Tibial artery (tissue), 4 donors: ENCODE data around the gene DHPS.
"Not testable (repeated sequence)": the region's sequence is repeated elsewhere in the genome, so short reads cannot be mapped to it uniquely, and the experiment has no call there.

Experiments used
- DNase-seq, 2 donors: peaks; one replicate each; pipeline ENCODE4 v3.0.0-alpha.2; 2019
- H3K27ac ChIP-seq, 2 donors: fragments of 200-600 bp; sonication (generic) in 1 of 2; 1 replicate in 1 of 2; 2 replicates in 1 of 2; pipeline ENCODE4 v1.5.1; 2018 to 2019; ENCODE audit warnings: mild to moderate bottlenecking in 1 of 2
- H3K27me3 ChIP-seq, 2 donors: fragments of 200-600 bp; sonication (generic) in 1 of 2; one replicate each; pipeline versions ENCODE4 v1.5.1 to v1.6.0; 2016 to 2019
- H3K36me3 ChIP-seq, 3 donors: fragments of 200-600 bp; sonication (generic) in 2 of 3; one replicate each; pipeline ENCODE4 v1.5.1; 2016 to 2019; ENCODE audit warnings: mild to moderate bottlenecking in 2 of 3
- H3K4me1 ChIP-seq, 4 donors: fragments of 200-600 bp; sonication (generic) in 2 of 4; 1 replicate in 3 of 4; 2 replicates in 1 of 4; pipeline ENCODE4 v1.5.1; 2016 to 2019
- H3K4me3 ChIP-seq, 2 donors: fragments of 200-600 bp; sonication (generic) in 1 of 2; 1 replicate in 1 of 2; 2 replicates in 1 of 2; pipeline ENCODE4 v1.5.1; 2018 to 2019; ENCODE audit warnings: mild to moderate bottlenecking in 2 of 2
- H3K9me3 ChIP-seq, 3 donors: fragments of 200-600 bp; sonication (generic) in 1 of 3; one replicate each; pipeline ENCODE4 v1.5.1; 2016 to 2019
- intact Hi-C: fragments of 100-400 bp; cut with DNase I; formaldehyde crosslinking; loops from one replicate; pipeline ENCODE4 v1.15.0; 2023; ENCODE audit warnings: low total_unique reads
- TF ChIP-seq, protein P1 (sequence below), 2 experiments: fragments of 200-600 bp in 1 of 2; fragments of 450-650 bp in 1 of 2; IDR thresholded peaks; one replicate each; pipeline ENCODE4 v1.5.1; 2017 to 2019; ENCODE audit warnings: antibody characterized with exemption in 2 of 2, mild to moderate bottlenecking in 1 of 2, moderate library complexity in 1 of 2

The DHPS gene

DNA sequence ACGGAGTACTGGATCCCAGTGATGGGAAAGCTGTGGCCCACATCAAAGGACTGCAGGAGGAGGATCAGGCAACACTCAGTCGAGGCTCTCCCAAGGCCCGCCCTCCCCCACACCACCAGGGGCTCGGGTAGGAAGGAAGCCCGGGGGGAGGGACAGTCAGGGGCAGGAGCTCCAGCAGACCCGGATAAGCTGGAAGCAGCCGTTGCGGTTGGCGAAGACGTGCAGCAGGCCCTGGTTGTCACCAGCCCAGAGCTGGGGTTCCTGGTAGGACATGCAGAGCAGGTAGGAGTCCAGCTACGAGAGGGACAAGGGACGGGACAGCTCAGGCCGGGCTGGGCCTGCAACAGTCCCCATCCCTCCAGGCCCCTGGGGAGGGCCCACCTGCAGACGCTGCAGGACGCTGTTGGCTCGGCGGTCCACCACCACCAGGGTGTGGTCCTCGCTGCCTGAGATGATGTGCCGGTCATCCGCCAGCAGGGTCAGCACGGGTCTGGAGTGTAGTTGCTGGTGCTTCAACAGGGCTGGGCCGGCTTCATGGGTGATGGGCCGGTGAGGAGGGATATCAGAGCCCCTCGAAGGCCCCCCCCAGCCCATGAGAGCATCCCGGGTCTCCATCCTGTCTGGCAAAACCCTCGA is 8.0 kb upstream of the DHPS start:
- H3K27me3 ChIP-seq = no peaks in the 10 kb centered on the region
- peaks cover 0 to under 1% (median 0%) of the 10 kb centered on the region in 4 donors for H3K4me1 ChIP-seq
- peaks cover 0 to 17% (median 0%) of the 10 kb centered on the region in 3 donors for H3K36me3 ChIP-seq
- TF ChIP-seq, protein P1, sequence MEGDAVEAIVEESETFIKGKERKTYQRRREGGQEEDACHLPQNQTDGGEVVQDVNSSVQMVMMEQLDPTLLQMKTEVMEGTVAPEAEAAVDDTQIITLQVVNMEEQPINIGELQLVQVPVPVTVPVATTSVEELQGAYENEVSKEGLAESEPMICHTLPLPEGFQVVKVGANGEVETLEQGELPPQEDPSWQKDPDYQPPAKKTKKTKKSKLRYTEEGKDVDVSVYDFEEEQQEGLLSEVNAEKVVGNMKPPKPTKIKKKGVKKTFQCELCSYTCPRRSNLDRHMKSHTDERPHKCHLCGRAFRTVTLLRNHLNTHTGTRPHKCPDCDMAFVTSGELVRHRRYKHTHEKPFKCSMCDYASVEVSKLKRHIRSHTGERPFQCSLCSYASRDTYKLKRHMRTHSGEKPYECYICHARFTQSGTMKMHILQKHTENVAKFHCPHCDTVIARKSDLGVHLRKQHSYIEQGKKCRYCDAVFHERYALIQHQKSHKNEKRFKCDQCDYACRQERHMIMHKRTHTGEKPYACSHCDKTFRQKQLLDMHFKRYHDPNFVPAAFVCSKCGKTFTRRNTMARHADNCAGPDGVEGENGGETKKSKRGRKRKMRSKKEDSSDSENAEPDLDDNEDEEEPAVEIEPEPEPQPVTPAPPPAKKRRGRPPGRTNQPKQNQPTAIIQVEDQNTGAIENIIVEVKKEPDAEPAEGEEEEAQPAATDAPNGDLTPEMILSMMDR (IDR thresholded peaks at IDR 0.05) = no peak
- no peaks in the 10 kb centered on the region for H3K9me3 ChIP-seq
- peak in 1 of 2 donors; percentile 62 for DNase-seq
- intact Hi-C loops = no loop called here
- no peak overlapping the region for H3K27ac ChIP-seq
- no peak overlapping the region for H3K4me3 ChIP-seq

DNA sequence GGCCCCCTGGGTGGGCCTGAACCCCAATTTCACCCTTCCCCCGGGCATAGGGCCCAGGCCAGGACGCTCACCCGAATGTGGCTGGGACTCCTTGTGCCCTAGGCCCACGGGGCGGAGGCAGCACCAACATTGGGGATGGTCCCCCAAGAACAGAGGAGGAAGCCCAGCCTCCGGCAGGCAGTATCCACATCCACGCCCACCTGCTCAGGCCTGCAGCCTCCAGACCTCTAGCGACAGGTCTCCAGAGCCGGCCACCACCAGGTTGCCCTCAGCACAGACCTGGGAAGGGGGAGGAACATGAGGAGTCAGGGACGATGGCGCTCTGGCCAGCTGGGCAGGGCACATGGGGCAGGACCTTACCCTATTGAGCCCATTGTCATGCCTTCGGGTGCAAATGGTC is 7.3 kb upstream of the DHPS start:
- H3K27me3 ChIP-seq = no peaks in the 10 kb centered on the region
- H3K27ac ChIP-seq = no peak overlapping the region
- no peak overlapping the region for H3K4me3 ChIP-seq
- no peak for DNase-seq
- intact Hi-C loops = no loop called here
- no peaks in the 10 kb centered on the region for H3K4me1 ChIP-seq
- H3K36me3 ChIP-seq = peaks cover 0 to 17% (median 0%) of the 10 kb centered on the region in 3 donors
- TF ChIP-seq, protein P1 (IDR thresholded peaks at IDR 0.05) = no peak
- no peaks in the 10 kb centered on the region for H3K9me3 ChIP-seq

DNA sequence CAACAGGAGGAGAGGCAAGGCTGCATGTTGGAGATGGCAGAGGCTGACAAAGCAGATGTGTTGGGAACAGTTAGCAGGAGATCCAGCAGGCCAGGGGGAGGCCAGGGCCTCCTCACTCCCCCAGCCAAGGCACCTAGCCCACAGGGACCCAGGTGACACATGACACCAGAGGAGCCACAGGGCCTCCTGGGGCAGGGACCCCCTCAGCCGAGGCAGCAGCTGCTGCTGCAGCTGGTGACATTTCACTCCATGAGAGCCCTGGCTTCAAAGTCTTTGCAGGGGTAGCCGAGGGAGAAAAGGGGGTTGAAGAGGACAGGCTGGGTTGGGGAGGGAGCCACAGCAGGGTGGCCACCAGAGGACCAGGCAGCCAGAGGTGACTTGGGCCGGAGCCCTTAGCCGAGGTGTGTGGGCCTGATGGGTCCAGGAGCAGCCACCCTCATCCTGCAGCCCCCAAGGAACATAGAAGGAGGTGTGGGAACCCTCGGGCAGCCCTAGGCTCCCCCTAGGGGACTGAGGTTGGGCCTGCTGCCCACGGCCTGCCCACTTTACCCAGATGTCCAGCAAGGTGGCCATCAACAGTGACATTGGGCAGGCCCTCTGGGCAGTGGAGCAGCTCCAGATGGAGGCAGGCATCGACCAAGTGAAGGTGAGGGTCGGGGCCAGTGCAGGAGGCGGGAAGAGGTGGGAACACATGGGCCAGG is 6.0 kb upstream of the DHPS start, which contains the start of gene GNG14:
GNG14 (plus strand) TSS at position 503 of the 701 bp plus-strand sequence; CDS start at position 554, 51 bp downstream.
- intact Hi-C loops = no loop called here

DNA sequence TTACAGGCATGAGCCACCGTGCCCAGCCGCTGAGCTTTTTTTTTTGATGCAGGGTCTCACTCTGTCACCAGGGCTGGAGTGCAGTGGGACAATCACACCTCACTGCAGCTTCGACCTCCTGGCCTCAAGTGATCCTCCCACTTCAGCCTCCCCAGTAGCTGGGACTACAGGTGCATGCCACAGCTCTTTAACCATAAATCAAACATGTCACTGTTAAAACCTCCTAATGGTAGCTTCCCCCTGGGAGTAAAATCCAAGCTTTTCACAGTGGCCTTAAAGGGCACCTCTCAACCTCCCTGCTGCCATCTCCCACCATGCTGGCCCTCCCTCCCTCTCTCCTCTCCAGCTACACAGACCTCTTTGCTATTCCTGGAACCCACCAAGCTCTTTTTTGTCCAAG is 4.2 kb upstream of the DHPS start:
- no peak for DNase-seq
- no peaks in the 10 kb centered on the region for H3K27me3 ChIP-seq
- H3K9me3 ChIP-seq = no peaks in the 10 kb centered on the region
- peaks cover 0 to 5% (median under 1%) of the 10 kb centered on the region in 4 donors for H3K4me1 ChIP-seq
- intact Hi-C loops = no loop called here
- H3K27ac ChIP-seq = no peak overlapping the region
- no peak overlapping the region for H3K4me3 ChIP-seq
- TF ChIP-seq, protein P1 (IDR thresholded peaks at IDR 0.05) = no peak
- peaks cover 0 to 17% (median 0%) of the 10 kb centered on the region in 3 donors for H3K36me3 ChIP-seq

More for the DNA sequence above, 6.0 kb upstream of the DHPS start, which contains the start of gene GNG14:
- no peaks in the 10 kb centered on the region for H3K9me3 ChIP-seq
- peaks cover 0 to 17% (median 0%) of the 10 kb centered on the region in 3 donors for H3K36me3 ChIP-seq
- no peaks in the 10 kb centered on the region for H3K27me3 ChIP-seq
- TF ChIP-seq, protein P1 (IDR thresholded peaks at IDR 0.05) = no peak
- H3K4me3 ChIP-seq = no peak within 1 kb of the TSS
- DNase-seq = peak in 1 of 2 donors; percentile 54
- no peak within 1 kb of the TSS for H3K27ac ChIP-seq
- H3K4me1 ChIP-seq = no peaks in the 10 kb centered on the region

DNA sequence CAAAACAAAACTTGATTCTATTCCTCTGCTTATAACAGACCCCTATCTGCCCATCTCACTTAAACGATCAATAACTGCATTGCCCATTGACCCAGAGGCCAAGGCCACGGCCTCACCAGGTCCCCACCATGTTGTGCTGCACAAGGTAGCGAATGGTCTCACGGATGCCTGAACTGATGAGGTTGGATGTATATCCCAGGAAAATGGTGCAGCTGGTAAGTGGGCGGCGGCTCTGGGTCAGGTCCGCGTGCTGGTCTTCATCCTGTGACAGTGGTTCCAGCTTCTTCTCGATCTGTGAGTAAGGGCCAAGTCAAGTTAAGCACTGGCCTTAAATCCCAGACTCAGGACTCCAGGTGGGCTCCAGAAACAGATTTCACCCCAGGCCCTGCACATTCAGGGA is 1.6 kb downstream of the DHPS start:
- no peak overlapping the region for H3K27ac ChIP-seq
- no peaks in the 10 kb centered on the region for H3K9me3 ChIP-seq
- intact Hi-C loops = loop anchor here (2.0 kb wide), 1 partner anchor 55 kb away; the partner anchor contains the start of gene TRIR
- no peaks in the 10 kb centered on the region for H3K27me3 ChIP-seq
- H3K36me3 ChIP-seq = peaks cover 40 to 52% (median 44%) of the 10 kb centered on the region in 3 donors
- TF ChIP-seq, protein P1 (IDR thresholded peaks at IDR 0.05) = no peak
- peaks cover 0 to 27% (median 6%) of the 10 kb centered on the region in 4 donors for H3K4me1 ChIP-seq
- H3K4me3 ChIP-seq = no peak overlapping the region
- DNase-seq = no peak

DNA sequence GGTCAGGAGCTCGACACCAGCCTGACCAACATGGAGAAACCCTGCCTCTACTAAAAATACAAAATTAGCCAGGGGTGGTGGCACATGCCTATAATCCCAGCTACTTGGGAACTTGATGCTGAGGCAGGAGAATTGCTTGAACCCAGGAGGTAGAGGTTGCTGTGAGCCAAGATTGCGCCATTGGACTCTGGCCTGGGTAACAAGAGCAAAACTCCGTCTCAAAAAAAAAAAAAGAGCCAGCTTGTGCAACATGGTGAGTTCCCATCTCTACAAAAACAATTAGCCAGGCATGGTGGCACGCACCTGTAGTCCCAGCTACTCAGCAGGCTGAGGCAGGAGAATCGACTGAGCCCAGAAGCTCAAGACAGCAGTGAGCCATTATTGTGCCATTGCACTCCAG is 3.6 kb downstream of the DHPS start:
- intact Hi-C loops = loop anchor here (10.0 kb wide), 1 partner anchor 113 kb away; no protein-coding TSS in a partner anchor
- not testable (repeated sequence) for DNase-seq, H3K27me3 ChIP-seq, H3K27ac ChIP-seq, H3K4me3 ChIP-seq, H3K9me3 ChIP-seq
- Histone ChIP-seq H3K36me3 (peaks cover 58 to 72% (median 58%) of the 10 kb centered on the region in 3 donors), H3K4me1 (peaks cover 0 to 27% (median 6%) of the 10 kb centered on the region in 4 donors)
